HepG2 (cell line): ENCODE measurements around the gene RTEL1. TPM values are rescaled to one million over a fixed set of nuclear protein-coding genes. Genes with fewer than 3 reads are reported as not detected.

Experiments
- EEA1 ChIP-seq: sonication (generic); formaldehyde crosslinking; IDR thresholded peaks from 2 replicates; pipeline ENCODE4 v1.5.1; 2020; ENCODE audit warnings: mild to moderate bottlenecking, missing genetic modification reagents, borderline replicate concordance
- HNF4A ChIP-seq: sonication (generic); formaldehyde crosslinking; IDR thresholded peaks from 2 replicates; pipeline ENCODE4 v1.4.0; 2020; ENCODE audit warnings: missing genetic modification reagents
- HNRNPUL1 ChIP-seq: fragments of 200-400 bp; formaldehyde crosslinking; IDR thresholded peaks from 2 replicates; pipeline ENCODE4 v1.6.1; 2017; ENCODE audit warnings: low read depth, mild to moderate bottlenecking, low read length, moderate library complexity
- MED1 ChIP-seq: sonication (generic); formaldehyde crosslinking; IDR thresholded peaks from 2 replicates; pipeline ENCODE4 v1.4.0; 2020; ENCODE audit warnings: missing genetic modification reagents
- MZF1 ChIP-seq: sonication (generic); formaldehyde crosslinking; IDR thresholded peaks from 2 replicates; pipeline ENCODE4 v1.8.1; 2023; ENCODE audit warnings: mild to moderate bottlenecking, missing genetic modification reagents, borderline replicate concordance
- RELA ChIP-seq: sonication (generic); formaldehyde crosslinking; IDR thresholded peaks from 2 replicates; pipeline ENCODE4 v1.4.0; 2020; ENCODE audit warnings: missing genetic modification reagents
- SNRNP70 ChIP-seq: fragments of 200-400 bp; formaldehyde crosslinking; IDR thresholded peaks from 2 replicates; pipeline ENCODE4 v1.6.1; 2017; ENCODE audit warnings: mild to moderate bottlenecking, low read depth, low read length, moderate library complexity
- SP1 ChIP-seq, 2 experiments: fragments of 450-650 bp in 1 of 2; sonication (generic) in 1 of 2; formaldehyde crosslinking in 1 of 2; IDR thresholded peaks; 2 replicates each; pipeline versions ENCODE4 v1.4.0 to v1.6.1; 2016 to 2020; ENCODE audit warnings: missing genetic modification reagents in 1 of 2
- ZNF331 ChIP-seq: sonication (generic); formaldehyde crosslinking; IDR thresholded peaks from 2 replicates; pipeline ENCODE4 v1.4.0; 2020; ENCODE audit warnings: missing genetic modification reagents
- ZNF607 ChIP-seq: sonication (generic); formaldehyde crosslinking; IDR thresholded peaks from 2 replicates; pipeline ENCODE4 v1.5.1; 2020; ENCODE audit warnings: missing genetic modification reagents, mild to moderate bottlenecking, borderline replicate concordance
- ZNF674 ChIP-seq: sonication (generic); formaldehyde crosslinking; IDR thresholded peaks from 2 replicates; pipeline ENCODE4 v1.5.0; 2020; ENCODE audit warnings: low read depth, mild to moderate bottlenecking, missing genetic modification reagents
- polyA plus RNA-seq, 8 experiments: library from polyadenylated mRNA; depleted of rRNA in 3 of 8; stranded (reverse) in 7 of 8; unstranded in 1 of 8; fragments of >200 nt; fragmentation: Illumina TruSeq in 4 of 8; extraction: Trizol in 4 of 8; gene quantifications; 2 replicates each; pipeline versions ENCODE4 v1.2.1 to v1.2.3, GENCODE V29; 2011 to 2016; ENCODE audit warnings: low read depth in 4 of 8, missing spikeins in 1 of 8, mixed read lengths in 1 of 8; ENCODE audit not compliant: insufficient read depth in 1 of 8
- total RNA-seq, 5 experiments: library from RNA; depleted of rRNA; stranded (reverse); fragments of >200 nt; fragmentation: Illumina TruSeq; extraction: Trizol; gene quantifications; 2 replicates each; pipeline ENCODE4 v1.2.3, GENCODE V29; 2016; ENCODE audit warnings: low read depth in 1 of 5
- TF ChIP-seq, protein P1 (sequence below), 2 experiments: sonication (generic) in 1 of 2; formaldehyde crosslinking in 1 of 2; IDR thresholded peaks; 2 replicates each; pipeline versions ENCODE4 v1.4.0 to v1.6.1; 2016 to 2020; ENCODE audit warnings: borderline replicate concordance in 1 of 2, low read depth in 1 of 2, mild to moderate bottlenecking in 1 of 2, missing genetic modification reagents in 1 of 2
- TF ChIP-seq, protein P2 (sequence below): sonication (generic); formaldehyde crosslinking; IDR thresholded peaks from 2 replicates; pipeline ENCODE4 v1.5.1; 2020; ENCODE audit warnings: missing genetic modification reagents, mild to moderate bottlenecking, borderline replicate concordance
- TF ChIP-seq, protein P3 (sequence below): sonication (generic); formaldehyde crosslinking; IDR thresholded peaks from 2 replicates; pipeline ENCODE4 v1.8.1; 2023; ENCODE audit warnings: mild to moderate bottlenecking, missing genetic modification reagents
- TF ChIP-seq, protein P4 (sequence below): sonication (generic); formaldehyde crosslinking; IDR thresholded peaks from 2 replicates; pipeline ENCODE4 v1.8.1; 2023; ENCODE audit warnings: mild to moderate bottlenecking, inconsistent platforms, moderate library complexity, missing genetic modification reagents, borderline replicate concordance
- TF ChIP-seq, protein P5 (sequence below): sonication (generic); formaldehyde crosslinking; IDR thresholded peaks from 2 replicates; pipeline ENCODE4 v1.5.0; 2020; ENCODE audit warnings: missing genetic modification reagents
- TF ChIP-seq, protein P6 (sequence below): sonication (generic); formaldehyde crosslinking; IDR thresholded peaks from 2 replicates; pipeline ENCODE4 v1.5.0; 2020; ENCODE audit warnings: mild to moderate bottlenecking, missing genetic modification reagents, borderline replicate concordance

Gene RTEL1
- total and polyA plus RNA-seq, 2 of the 13 experiments (the other 11 are each of a cell fraction or from before 2014, with no cell fraction given): 21.8 to 36.4 TPM

DNA sequence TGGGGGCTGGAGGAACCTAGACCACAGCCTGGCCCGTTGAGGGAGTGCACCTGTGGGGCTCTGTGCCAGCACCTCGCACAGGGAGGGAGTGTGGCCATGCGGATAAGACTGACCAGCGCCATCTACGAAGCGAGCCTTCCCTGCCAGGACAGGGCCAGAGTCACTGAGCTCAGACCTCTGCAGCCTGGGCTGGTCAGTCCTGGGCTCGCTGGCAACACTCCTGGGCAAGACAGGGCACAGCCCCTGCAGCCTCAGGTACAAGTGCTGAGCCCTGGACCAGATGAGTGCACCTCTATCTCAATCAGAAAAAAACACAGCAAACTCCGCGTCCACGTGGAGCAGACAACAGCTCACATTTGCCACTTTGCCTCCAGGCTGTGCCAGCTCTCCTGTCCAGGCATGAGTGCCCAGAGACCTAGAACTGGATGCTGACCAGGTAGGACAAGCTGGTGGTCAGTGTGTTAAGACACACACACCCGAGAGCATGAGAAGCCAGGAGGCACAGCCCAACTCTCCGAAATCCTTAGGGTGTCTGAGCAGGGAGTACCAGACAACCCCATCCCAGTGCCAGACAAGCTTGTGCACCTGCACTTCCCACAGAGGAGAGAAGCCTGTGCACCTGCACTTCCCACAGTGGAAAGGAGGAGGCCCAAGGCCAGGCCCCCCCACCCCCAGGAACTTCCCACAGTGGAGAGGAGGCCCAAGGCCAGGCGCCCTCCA lies 44.8 kb downstream of the RTEL1 start (continued):
- TF ChIP-seq, protein P1, sequence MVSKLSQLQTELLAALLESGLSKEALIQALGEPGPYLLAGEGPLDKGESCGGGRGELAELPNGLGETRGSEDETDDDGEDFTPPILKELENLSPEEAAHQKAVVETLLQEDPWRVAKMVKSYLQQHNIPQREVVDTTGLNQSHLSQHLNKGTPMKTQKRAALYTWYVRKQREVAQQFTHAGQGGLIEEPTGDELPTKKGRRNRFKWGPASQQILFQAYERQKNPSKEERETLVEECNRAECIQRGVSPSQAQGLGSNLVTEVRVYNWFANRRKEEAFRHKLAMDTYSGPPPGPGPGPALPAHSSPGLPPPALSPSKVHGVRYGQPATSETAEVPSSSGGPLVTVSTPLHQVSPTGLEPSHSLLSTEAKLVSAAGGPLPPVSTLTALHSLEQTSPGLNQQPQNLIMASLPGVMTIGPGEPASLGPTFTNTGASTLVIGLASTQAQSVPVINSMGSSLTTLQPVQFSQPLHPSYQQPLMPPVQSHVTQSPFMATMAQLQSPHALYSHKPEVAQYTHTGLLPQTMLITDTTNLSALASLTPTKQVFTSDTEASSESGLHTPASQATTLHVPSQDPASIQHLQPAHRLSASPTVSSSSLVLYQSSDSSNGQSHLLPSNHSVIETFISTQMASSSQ (IDR thresholded peaks at IDR 0.05; ENCODE audit: low read depth): no peak
- TF ChIP-seq, protein P1 (CRISPR knock-in tag; IDR thresholded peaks at IDR 0.05; ENCODE audit: borderline replicate concordance): 0 out of 2 replicates have a peak, but pooled peaks have one; percentile 30
- TF ChIP-seq ZNF607 (CRISPR knock-in tag) (no peak), EEA1 (0 out of 2 replicates have a peak, but pooled peaks have one; percentile 66), RELA (CRISPR knock-in tag) (no peak), MED1 (CRISPR knock-in tag) (no peak), SP1 (IDR thresholded peaks at IDR 0.05) (no peak), SP1 (CRISPR knock-in tag; IDR thresholded peaks at IDR 0.05) (0 out of 2 replicates have a peak, but pooled peaks have one; percentile 21), ZNF674 (no peak), ZNF331 (no peak), SNRNP70 (no peak), HNF4A (CRISPR knock-in tag) (no peak), MZF1 (no peak), HNRNPUL1 (no peak)
- TF ChIP-seq, protein P2, sequence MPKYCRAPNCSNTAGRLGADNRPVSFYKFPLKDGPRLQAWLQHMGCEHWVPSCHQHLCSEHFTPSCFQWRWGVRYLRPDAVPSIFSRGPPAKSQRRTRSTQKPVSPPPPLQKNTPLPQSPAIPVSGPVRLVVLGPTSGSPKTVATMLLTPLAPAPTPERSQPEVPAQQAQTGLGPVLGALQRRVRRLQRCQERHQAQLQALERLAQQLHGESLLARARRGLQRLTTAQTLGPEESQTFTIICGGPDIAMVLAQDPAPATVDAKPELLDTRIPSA: no peak
- TF ChIP-seq, protein P3, sequence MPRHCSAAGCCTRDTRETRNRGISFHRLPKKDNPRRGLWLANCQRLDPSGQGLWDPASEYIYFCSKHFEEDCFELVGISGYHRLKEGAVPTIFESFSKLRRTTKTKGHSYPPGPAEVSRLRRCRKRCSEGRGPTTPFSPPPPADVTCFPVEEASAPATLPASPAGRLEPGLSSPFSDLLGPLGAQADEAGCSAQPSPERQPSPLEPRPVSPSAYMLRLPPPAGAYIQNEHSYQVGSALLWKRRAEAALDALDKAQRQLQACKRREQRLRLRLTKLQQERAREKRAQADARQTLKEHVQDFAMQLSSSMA: no peak
- TF ChIP-seq, protein P4, sequence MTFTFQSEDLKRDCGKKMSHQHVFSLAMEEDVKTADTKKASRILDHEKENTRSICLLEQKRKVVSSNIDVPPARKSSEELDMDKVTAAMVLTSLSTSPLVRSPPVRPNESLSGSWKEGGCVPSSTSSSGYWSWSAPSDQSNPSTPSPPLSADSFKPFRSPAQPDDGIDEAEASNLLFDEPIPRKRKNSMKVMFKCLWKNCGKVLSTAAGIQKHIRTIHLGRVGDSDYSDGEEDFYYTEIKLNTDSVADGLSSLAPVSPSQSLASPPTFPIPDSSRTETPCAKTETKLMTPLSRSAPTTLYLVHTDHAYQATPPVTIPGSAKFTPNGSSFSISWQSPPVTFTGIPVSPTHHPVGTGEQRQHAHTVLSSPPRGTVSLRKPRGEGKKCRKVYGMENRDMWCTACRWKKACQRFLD (CRISPR knock-in tag): no peak; the same call in 1 of the 2 replicates
- TF ChIP-seq, protein P5, sequence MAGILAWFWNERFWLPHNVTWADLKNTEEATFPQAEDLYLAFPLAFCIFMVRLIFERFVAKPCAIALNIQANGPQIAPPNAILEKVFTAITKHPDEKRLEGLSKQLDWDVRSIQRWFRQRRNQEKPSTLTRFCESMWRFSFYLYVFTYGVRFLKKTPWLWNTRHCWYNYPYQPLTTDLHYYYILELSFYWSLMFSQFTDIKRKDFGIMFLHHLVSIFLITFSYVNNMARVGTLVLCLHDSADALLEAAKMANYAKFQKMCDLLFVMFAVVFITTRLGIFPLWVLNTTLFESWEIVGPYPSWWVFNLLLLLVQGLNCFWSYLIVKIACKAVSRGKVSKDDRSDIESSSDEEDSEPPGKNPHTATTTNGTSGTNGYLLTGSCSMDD (CRISPR knock-in tag): no peak
- TF ChIP-seq, protein P6, sequence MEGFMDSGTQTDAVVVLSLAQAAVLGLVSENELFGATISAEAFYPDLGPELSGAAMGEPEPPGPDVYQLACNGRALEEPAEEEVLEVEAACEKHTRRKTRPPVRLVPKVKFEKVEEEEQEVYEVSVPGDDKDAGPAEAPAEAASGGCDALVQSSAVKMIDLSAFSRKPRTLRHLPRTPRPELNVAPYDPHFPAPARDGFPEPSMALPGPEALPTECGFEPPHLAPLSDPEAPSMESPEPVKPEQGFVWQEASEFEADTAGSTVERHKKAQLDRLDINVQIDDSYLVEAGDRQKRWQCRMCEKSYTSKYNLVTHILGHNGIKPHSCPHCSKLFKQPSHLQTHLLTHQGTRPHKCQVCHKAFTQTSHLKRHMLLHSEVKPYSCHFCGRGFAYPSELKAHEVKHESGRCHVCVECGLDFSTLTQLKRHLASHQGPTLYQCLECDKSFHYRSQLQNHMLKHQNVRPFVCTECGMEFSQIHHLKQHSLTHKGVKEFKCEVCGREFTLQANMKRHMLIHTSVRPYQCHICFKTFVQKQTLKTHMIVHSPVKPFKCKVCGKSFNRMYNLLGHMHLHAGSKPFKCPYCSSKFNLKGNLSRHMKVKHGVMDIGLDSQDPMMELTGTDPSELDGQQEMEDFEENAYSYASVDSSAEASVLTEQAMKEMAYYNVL (CRISPR knock-in tag): 0 out of 2 replicates have a peak, but pooled peaks have one; percentile 7
